ENCODE results near the gene LINC00237. TPM values are rescaled to one million over a fixed set of nuclear protein-coding genes. Genes with fewer than 3 reads are reported as not detected.

LINC00237 gene
- total and polyA plus RNA-seq, 2 of the 8 experiments (the other 6 are each of a cell fraction or from before 2014, with no cell fraction given), result 0.28 to 1.4 TPM

DNA sequence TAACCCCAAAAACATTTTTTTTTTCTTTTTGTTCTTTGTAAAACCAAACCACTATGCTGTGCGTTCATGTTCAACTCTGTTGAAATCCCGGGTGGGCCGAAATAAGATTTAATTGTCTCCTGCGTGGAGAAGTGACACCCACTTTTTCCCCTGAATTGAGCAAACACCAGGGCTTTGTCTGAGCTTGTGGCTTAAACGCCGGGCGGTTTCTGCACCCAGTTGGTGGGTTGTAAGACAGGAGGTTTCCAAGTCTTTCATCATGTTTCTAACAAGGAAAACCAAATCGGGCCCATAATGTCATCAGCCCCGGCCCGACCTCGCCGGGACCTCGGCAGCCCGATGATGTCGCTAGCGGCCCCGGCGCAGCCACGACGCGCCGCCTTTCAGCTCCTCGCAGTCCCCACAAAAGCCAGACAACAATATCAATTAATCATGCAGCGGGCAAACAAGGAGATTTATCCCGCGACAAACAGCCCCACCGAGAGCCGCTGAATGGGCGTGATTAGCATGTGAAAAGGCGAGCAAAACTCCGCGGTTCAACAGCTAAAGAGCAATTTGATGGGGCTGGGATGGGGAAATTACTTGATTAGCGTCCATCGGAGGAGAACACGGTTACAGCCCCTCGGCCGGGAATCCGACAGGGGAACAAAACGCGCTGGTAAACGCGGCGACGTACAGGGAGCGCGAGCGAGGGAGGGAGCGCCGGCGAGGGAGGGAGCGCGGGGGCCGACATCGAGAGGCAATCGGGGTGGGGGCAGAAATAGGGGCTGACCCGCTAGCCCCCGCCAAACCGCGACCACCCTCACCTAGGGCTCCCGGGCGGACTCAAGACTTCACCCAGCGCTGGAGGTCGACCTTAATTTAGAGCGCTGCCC lies 5.3 kb downstream of the LINC00237 start (continued):
- no peak for TF ChIP-seq GABPA (IDR thresholded peaks at IDR 0.05; ENCODE audit: borderline replicate concordance, insufficient read depth, low read length)
- peak in 1 of 2 experiments; percentile 27 for TF ChIP-seq BCL11A (IDR thresholded peaks at IDR 0.05; ENCODE audit: low read depth in 2 of 2, low read length in 2 of 2)
- no peak for TF ChIP-seq RXRA (IDR thresholded peaks at IDR 0.05; ENCODE audit: insufficient read depth, low read depth, low read length)
- TF ChIP-seq GTF2F1 (IDR thresholded peaks at IDR 0.05; ENCODE audit: borderline replicate concordance, low read depth, low read length), result no peak
- TF ChIP-seq NRF1 (IDR thresholded peaks at IDR 0.05; ENCODE audit: low read depth, low read length), result no peak
- peak; percentile 78 for TF ChIP-seq CREB1 (IDR thresholded peaks at IDR 0.05)
- no peak for TF ChIP-seq TCF12 (IDR thresholded peaks at IDR 0.05; ENCODE audit: low read depth, low read length)
- TF ChIP-seq CBX5 (IDR thresholded peaks at IDR 0.05; ENCODE audit: low read depth, low read length), result no peak
- TF ChIP-seq KDM1A (IDR thresholded peaks at IDR 0.05; ENCODE audit: borderline replicate concordance, low read length), result 0 out of 2 replicates have a peak, but pooled peaks have one; percentile 11
- TF ChIP-seq CTBP2 (IDR thresholded peaks at IDR 0.05; ENCODE audit: borderline replicate concordance, insufficient read depth, insufficient read length, low read length), result peak; percentile 42
- TF ChIP-seq ASH2L (IDR thresholded peaks at IDR 0.05; ENCODE audit: low read length), result peak; percentile 59
- TF ChIP-seq KDM5A (IDR thresholded peaks at IDR 0.05; ENCODE audit: low read length), result no peak
- no peak for TF ChIP-seq JUN (IDR thresholded peaks at IDR 0.05; ENCODE audit: low read depth, low read length)
- TF ChIP-seq SRF (IDR thresholded peaks at IDR 0.05; ENCODE audit: low read depth, low read length), result no peak
- no peak for TF ChIP-seq CEBPB (IDR thresholded peaks at IDR 0.05; ENCODE audit: low read depth, low read length)
- TF ChIP-seq, protein P1, sequence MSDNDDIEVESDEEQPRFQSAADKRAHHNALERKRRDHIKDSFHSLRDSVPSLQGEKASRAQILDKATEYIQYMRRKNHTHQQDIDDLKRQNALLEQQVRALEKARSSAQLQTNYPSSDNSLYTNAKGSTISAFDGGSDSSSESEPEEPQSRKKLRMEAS (IDR thresholded peaks at IDR 0.05), result peak; percentile 43; the same call in 1 of the 2 replicates
- no peak for TF ChIP-seq POLR2AphosphoS5 (IDR thresholded peaks at IDR 0.05; ENCODE audit: low read depth, low read length)
- TF ChIP-seq RAD21 (IDR thresholded peaks at IDR 0.05 in 1 of 2, conservative IDR thresholded peaks at IDR 0.05 in 1 of 2; ENCODE audit: low read depth in 2 of 2, low read length in 2 of 2), result no peak; a peak in 1 of 4 replicates
- TF ChIP-seq KDM4A (IDR thresholded peaks at IDR 0.05; ENCODE audit: low read depth, low read length, severe bottlenecking), result no peak
- TF ChIP-seq, protein P2, sequence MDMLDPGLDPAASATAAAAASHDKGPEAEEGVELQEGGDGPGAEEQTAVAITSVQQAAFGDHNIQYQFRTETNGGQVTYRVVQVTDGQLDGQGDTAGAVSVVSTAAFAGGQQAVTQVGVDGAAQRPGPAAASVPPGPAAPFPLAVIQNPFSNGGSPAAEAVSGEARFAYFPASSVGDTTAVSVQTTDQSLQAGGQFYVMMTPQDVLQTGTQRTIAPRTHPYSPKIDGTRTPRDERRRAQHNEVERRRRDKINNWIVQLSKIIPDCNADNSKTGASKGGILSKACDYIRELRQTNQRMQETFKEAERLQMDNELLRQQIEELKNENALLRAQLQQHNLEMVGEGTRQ (IDR thresholded peaks at IDR 0.05; ENCODE audit: low read length), result no peak
- no peak for TF ChIP-seq ZNF274 (IDR thresholded peaks at IDR 0.05; ENCODE audit: borderline replicate concordance, extremely low read depth, low read length)
- TF ChIP-seq BRCA1 (IDR thresholded peaks at IDR 0.05; ENCODE audit: low read depth, low read length), result no peak
- TF ChIP-seq MAFK (IDR thresholded peaks at IDR 0.05; ENCODE audit: low read depth, low read length), result no peak
